ENCODE data around the gene LRRC27.

LRRC27 gene

DNA sequence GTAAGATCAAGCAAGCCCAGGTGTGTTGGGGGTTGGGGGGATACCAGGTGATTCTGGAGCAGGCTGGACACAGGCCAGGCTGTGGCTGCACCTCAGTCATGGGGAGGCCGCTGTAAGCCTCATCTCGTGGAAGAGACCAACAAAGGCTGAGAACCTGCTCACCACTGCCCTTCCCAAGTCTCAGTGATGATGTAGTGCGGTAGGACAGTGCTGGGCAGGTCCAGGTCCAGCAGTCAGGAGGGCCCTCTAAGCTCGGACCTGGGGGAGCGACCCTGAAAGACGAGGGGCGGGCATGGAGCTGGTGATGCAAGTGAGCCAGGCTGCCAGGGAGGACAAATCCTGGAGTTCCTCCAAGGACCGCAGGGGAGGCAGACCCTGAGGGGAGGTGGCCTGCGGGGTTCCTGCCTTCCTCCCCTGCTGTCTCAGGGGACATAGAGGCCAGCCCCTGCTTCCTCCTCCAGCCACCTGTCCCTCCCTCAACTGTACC lies 61.7 kb downstream of the LRRC27 start:
- H3K9me3 ChIP-seq (ENCODE audit: control insufficient read depth, low read length): no peaks in the 10 kb centered on the region
- H3K4me2 ChIP-seq (ENCODE audit: low read length, poor library complexity, severe bottlenecking): no peak overlapping the region
- no peak overlapping the region for H2AK5ac ChIP-seq (ENCODE audit: low read length, severe bottlenecking)
- peaks cover 7 to 23% of the 10 kb centered on the region in 2 experiments for H3K27me3 ChIP-seq (ENCODE audit: control insufficient read depth in 1 of 2, insufficient read depth in 1 of 2, low read length in 2 of 2)
- no peak overlapping the region for H2BK5ac ChIP-seq (ENCODE audit: low read depth, low read length, poor library complexity, severe bottlenecking)
- H3K4ac ChIP-seq (ENCODE audit: low read depth in 1 of 2, low read length in 2 of 2): no peak overlapping the region
- no peak overlapping the region for H4K8ac ChIP-seq (ENCODE audit: low read length)
- H4K91ac ChIP-seq (ENCODE audit: low read length): peak overlapping the region; percentile 4
- no peak overlapping the region for H3K14ac ChIP-seq (ENCODE audit: low read length in 2 of 2)
- 98% methylated on average over 9 of the region's 9 CpGs for WGBS
- no peak overlapping the region for H2BK120ac ChIP-seq (ENCODE audit: low read depth, low read length)
- H3K23ac ChIP-seq (ENCODE audit: low read length in 2 of 2): no peak overlapping the region
- H2AFZ ChIP-seq (ENCODE audit: low read depth, low read length): no peak overlapping the region
- H3K79me1 ChIP-seq (replicated peaks; ENCODE audit: low read length, poor library complexity, severe bottlenecking): peaks cover 2% of the 10 kb centered on the region
- no peak overlapping the region for H3K27ac ChIP-seq (ENCODE audit: low read length, poor library complexity, severe bottlenecking)
- H3K18ac ChIP-seq (ENCODE audit: low read depth in 1 of 2, low read length in 2 of 2): peak overlapping the region in 1 of 2 experiments; percentile 6
- DNase-seq: no peak
- peaks cover 43% of the 10 kb centered on the region for H3K4me1 ChIP-seq (ENCODE audit: control insufficient read depth, insufficient read depth, low read depth, low read length)
- H2BK12ac ChIP-seq (ENCODE audit: low read length in 2 of 2): no peak overlapping the region
- peaks cover 0 to 5% of the 10 kb centered on the region in 2 experiments for H3K36me3 ChIP-seq (ENCODE audit: control insufficient read depth in 1 of 2, insufficient read depth in 2 of 2, low read depth in 1 of 2, low read length in 2 of 2)
- no peak overlapping the region for H3K9ac ChIP-seq (ENCODE audit: low read length)
- H2BK15ac ChIP-seq (ENCODE audit: low read depth, poor library complexity, severe bottlenecking): peak overlapping the region; percentile 8
- H3K4me3 ChIP-seq (ENCODE audit: insufficient read depth in 1 of 2, low read depth in 1 of 2, low read length in 2 of 2): no peak overlapping the region

DNA sequence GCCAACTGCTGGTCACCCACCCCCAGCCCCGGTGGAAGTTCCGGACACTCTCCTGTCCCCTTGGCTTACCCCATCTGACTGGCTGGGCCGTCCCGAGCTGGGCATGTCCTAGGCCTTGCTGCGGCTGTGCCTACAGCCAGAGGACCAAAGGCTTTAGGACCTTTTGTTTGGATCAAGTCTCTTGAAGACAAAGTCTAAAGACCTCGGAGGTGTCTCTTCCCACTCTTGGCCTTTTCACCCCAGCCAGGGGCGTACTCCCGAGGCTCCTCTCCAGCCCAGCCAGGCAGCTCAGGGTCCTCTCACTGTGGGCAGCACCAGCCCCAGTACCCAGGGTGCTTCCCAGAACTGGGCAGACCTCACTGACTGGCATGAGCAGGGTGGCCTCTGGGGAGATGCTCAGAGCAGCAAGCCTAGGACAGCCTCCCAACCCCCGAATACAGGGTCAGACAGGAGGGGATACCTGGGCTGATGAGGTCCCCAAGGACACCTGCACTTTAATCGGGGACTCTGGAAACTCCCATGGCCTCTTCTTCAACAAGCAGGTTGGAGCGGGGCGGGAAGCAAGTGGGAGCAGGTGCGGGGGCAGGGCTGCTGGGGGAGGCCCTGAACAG lies 62.3 kb downstream of the LRRC27 start:
- H3K9me3 ChIP-seq (ENCODE audit: control insufficient read depth, low read length): no peaks in the 10 kb centered on the region
- H2AFZ ChIP-seq (ENCODE audit: low read depth, low read length): no peak overlapping the region
- H3K4me1 ChIP-seq (ENCODE audit: control insufficient read depth, insufficient read depth, low read depth, low read length): peaks cover 42% of the 10 kb centered on the region
- peaks cover 0 to 9% of the 10 kb centered on the region in 2 experiments for H3K36me3 ChIP-seq (ENCODE audit: control insufficient read depth in 1 of 2, insufficient read depth in 2 of 2, low read depth in 1 of 2, low read length in 2 of 2)
- no peak overlapping the region for H2BK15ac ChIP-seq (ENCODE audit: low read depth, poor library complexity, severe bottlenecking)
- peak overlapping the region in 1 of 2 experiments; percentile 6 for H3K18ac ChIP-seq (ENCODE audit: low read depth in 1 of 2, low read length in 2 of 2)
- no peak overlapping the region for H3K4ac ChIP-seq (ENCODE audit: low read depth in 1 of 2, low read length in 2 of 2)
- no peak overlapping the region for H2BK5ac ChIP-seq (ENCODE audit: low read depth, low read length, poor library complexity, severe bottlenecking)
- H3K14ac ChIP-seq (ENCODE audit: low read length in 2 of 2): no peak overlapping the region
- H3K4me2 ChIP-seq (ENCODE audit: low read length, poor library complexity, severe bottlenecking): no peak overlapping the region
- H3K9ac ChIP-seq (ENCODE audit: low read length): no peak overlapping the region
- peak overlapping the region; percentile 40 for H4K91ac ChIP-seq (ENCODE audit: low read length)
- H4K8ac ChIP-seq (ENCODE audit: low read length): no peak overlapping the region
- no peak for DNase-seq
- 95% methylated on average over 13 of the region's 13 CpGs for WGBS
- peaks cover 5 to 17% of the 10 kb centered on the region in 2 experiments for H3K27me3 ChIP-seq (ENCODE audit: control insufficient read depth in 1 of 2, insufficient read depth in 1 of 2, low read length in 2 of 2)
- H3K4me3 ChIP-seq (ENCODE audit: insufficient read depth in 1 of 2, low read depth in 1 of 2, low read length in 2 of 2): no peak overlapping the region
- peaks cover 6% of the 10 kb centered on the region for H3K79me1 ChIP-seq (replicated peaks; ENCODE audit: low read length, poor library complexity, severe bottlenecking)
- no peak overlapping the region for H2AK5ac ChIP-seq (ENCODE audit: low read length, severe bottlenecking)
- H2BK120ac ChIP-seq (ENCODE audit: low read depth, low read length): no peak overlapping the region
- H2BK12ac ChIP-seq (ENCODE audit: low read length in 2 of 2): no peak overlapping the region
- no peak overlapping the region for H3K27ac ChIP-seq (ENCODE audit: low read length, poor library complexity, severe bottlenecking)
- no peak overlapping the region for H3K23ac ChIP-seq (ENCODE audit: low read length in 2 of 2)

DNA sequence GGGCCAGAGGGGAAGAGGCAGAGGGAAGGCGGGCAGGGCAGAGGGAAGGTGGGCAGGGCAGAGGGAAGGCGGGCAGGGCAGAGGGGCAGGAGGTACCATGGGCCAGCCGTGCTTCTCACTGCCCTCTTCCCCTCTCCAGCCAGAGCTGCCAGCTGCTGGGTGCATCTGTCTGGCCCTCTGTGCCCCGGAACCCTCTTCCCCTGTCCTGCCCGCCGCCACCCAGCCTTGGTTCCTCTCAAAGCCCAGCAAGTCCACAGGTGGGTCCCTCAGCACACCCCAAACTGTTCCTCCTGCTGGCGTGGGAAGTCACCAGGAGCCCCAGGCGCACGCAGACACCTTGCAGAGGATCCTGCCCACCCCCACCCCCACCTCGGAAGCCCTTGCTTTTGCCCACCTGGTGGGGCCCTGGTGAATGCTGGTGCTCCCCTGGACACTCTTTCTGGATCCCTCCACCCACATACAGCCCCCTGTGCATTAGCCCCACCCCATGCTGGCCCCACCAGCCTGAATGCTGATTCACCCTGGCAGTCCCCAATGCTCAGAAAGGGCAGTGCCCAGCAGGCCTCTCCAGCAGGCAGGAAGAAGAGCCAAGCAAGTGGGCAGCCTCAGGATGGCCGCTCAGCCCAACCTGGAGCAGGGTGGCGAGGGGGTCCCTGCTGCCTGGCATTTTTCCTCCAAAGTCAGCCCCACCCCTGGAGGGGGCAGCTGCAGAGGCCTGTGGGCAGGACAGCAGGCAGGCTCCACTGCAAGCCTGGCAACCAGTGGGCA lies 63.1 kb downstream of the LRRC27 start:
- peaks cover 0 to 17% of the 10 kb centered on the region in 2 experiments for H3K36me3 ChIP-seq (ENCODE audit: control insufficient read depth in 1 of 2, insufficient read depth in 2 of 2, low read depth in 1 of 2, low read length in 2 of 2)
- H3K9ac ChIP-seq (ENCODE audit: low read length): peak overlapping the region; percentile 66
- peak overlapping the region; percentile 78 for H2BK15ac ChIP-seq (ENCODE audit: low read depth, poor library complexity, severe bottlenecking)
- H2AK5ac ChIP-seq (ENCODE audit: low read length, severe bottlenecking): no peak overlapping the region
- H3K23ac ChIP-seq (ENCODE audit: low read length in 2 of 2): peak overlapping the region in 1 of 2 experiments; percentile 65
- no peak for DNase-seq
- H3K9me3 ChIP-seq (ENCODE audit: control insufficient read depth, low read length): no peaks in the 10 kb centered on the region
- peaks cover 13% of the 10 kb centered on the region for H3K79me1 ChIP-seq (replicated peaks; ENCODE audit: low read length, poor library complexity, severe bottlenecking)
- peaks cover 44% of the 10 kb centered on the region for H3K4me1 ChIP-seq (ENCODE audit: control insufficient read depth, insufficient read depth, low read depth, low read length)
- no peak overlapping the region for H2BK5ac ChIP-seq (ENCODE audit: low read depth, low read length, poor library complexity, severe bottlenecking)
- peak overlapping the region; percentile 98 for H2BK120ac ChIP-seq (ENCODE audit: low read depth, low read length)
- H3K18ac ChIP-seq (ENCODE audit: low read depth in 1 of 2, low read length in 2 of 2): peak overlapping the region; percentile 67 to 78
- no peak overlapping the region for H3K4me2 ChIP-seq (ENCODE audit: low read length, poor library complexity, severe bottlenecking)
- WGBS: 97% methylated on average over 10 of the region's 12 CpGs
- peak overlapping the region; percentile 62 for H4K8ac ChIP-seq (ENCODE audit: low read length)
- peak overlapping the region; percentile 49 to 68 for H2BK12ac ChIP-seq (ENCODE audit: low read length in 2 of 2)
- H3K27me3 ChIP-seq (ENCODE audit: control insufficient read depth in 1 of 2, insufficient read depth in 1 of 2, low read length in 2 of 2): peaks cover 0 to 10% of the 10 kb centered on the region in 2 experiments
- H4K91ac ChIP-seq (ENCODE audit: low read length): peak overlapping the region; percentile 70
- no peak overlapping the region for H3K14ac ChIP-seq (ENCODE audit: low read length in 2 of 2)
- H3K4me3 ChIP-seq (ENCODE audit: insufficient read depth in 1 of 2, low read depth in 1 of 2, low read length in 2 of 2): no peak overlapping the region
- no peak overlapping the region for H2AFZ ChIP-seq (ENCODE audit: low read depth, low read length)
- H3K4ac ChIP-seq (ENCODE audit: low read depth in 1 of 2, low read length in 2 of 2): peak overlapping the region; percentile 75 to 76
- no peak overlapping the region for H3K27ac ChIP-seq (ENCODE audit: low read length, poor library complexity, severe bottlenecking)

All from mesenchymal stem cell (in vitro differentiated cells and primary cell).